ENCODE data around the gene YIF1B. TPM values are rescaled to one million over a fixed set of nuclear protein-coding genes. Genes with fewer than 3 reads are reported as not detected.

YIF1B gene
- total and polyA plus RNA-seq, 9 of the 15 experiments (the other 6 are each of a cell fraction or from before 2014, with no cell fraction given) = 8.5 to 586 (median 323) TPM

DNA sequence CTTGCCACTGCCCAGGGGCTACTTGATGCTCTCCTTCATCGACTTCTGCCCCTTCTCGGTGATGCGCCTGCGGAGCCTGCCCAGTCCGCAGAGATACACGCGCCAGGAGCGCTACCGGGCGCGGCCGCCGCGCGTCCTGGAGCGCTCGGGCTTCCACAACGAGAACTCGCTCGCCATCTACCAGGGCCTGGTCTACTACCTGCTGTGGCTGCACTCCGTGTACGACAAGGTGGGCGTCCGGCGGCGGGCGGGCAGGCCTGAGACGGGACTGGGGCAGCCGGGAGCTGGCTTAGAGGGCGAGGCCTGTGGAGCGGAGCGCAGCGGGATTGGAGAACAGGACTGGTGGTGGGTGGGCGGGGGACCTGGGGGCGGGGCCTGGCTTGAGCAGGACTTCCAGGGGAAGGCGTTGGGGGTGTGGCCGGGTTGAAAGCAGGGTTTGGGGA lies 45.9 kb upstream of the YIF1B start (continued):
- no peak for TF ChIP-seq HOMEZ (CRISPR knock-in tag; IDR thresholded peaks at IDR 0.05)
- no peak for TF ChIP-seq TAF9B (IDR thresholded peaks at IDR 0.05; ENCODE audit: partially characterized antibody)
- no peak for TF ChIP-seq E2F3 (CRISPR knock-in tag; IDR thresholded peaks at IDR 0.05)
- TF ChIP-seq SPI1 (IDR thresholded peaks at IDR 0.05; ENCODE audit: borderline replicate concordance, low read depth, low read length) = no peak
- TF ChIP-seq ZNF146 (CRISPR knock-in tag; IDR thresholded peaks at IDR 0.05; ENCODE audit: unreplicated experiment) = no peak
- TF ChIP-seq MTA3 (IDR thresholded peaks at IDR 0.05; ENCODE audit: borderline replicate concordance) = no peak; the same call in 1 of the 2 replicates
- TF ChIP-seq ZNF280B (CRISPR knock-in tag; IDR thresholded peaks at IDR 0.05) = no peak
- peak; percentile 45 for TF ChIP-seq ZFX (CRISPR knock-in tag; IDR thresholded peaks at IDR 0.05)
- 0 out of 2 replicates have a peak, but pooled peaks have one; percentile 14 for TF ChIP-seq SP1 (CRISPR knock-in tag; IDR thresholded peaks at IDR 0.05)
- peak; percentile 9; the same call in 1 of the 2 replicates for TF ChIP-seq RBFOX2 (IDR thresholded peaks at IDR 0.05; ENCODE audit: low read depth, low read length)
- TF ChIP-seq ZNF695 (CRISPR knock-in tag; IDR thresholded peaks at IDR 0.05) = no peak
- no peak for TF ChIP-seq ARID1B (IDR thresholded peaks at IDR 0.05)
- no peak for TF ChIP-seq ZNF785 (CRISPR knock-in tag; IDR thresholded peaks at IDR 0.05)
- TF ChIP-seq, protein P1, sequence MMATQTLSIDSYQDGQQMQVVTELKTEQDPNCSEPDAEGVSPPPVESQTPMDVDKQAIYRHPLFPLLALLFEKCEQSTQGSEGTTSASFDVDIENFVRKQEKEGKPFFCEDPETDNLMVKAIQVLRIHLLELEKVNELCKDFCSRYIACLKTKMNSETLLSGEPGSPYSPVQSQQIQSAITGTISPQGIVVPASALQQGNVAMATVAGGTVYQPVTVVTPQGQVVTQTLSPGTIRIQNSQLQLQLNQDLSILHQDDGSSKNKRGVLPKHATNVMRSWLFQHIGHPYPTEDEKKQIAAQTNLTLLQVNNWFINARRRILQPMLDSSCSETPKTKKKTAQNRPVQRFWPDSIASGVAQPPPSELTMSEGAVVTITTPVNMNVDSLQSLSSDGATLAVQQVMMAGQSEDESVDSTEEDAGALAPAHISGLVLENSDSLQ (IDR thresholded peaks at IDR 0.05) = no peak
- no peak for TF ChIP-seq ZNF589 (CRISPR knock-in tag; IDR thresholded peaks at IDR 0.05; ENCODE audit: low read depth)
- no peak for TF ChIP-seq FOXJ2 (tag; IDR thresholded peaks at IDR 0.05)
- TF ChIP-seq NUFIP1 (IDR thresholded peaks at IDR 0.05; ENCODE audit: partially characterized antibody) = no peak
- no peak for TF ChIP-seq PHB2 (IDR thresholded peaks at IDR 0.05; ENCODE audit: low read depth)
- no peak for TF ChIP-seq PHF20 (IDR thresholded peaks at IDR 0.05; ENCODE audit: partially characterized antibody)
- no peak for TF ChIP-seq SAFB2 (IDR thresholded peaks at IDR 0.05; ENCODE audit: borderline replicate concordance, low read depth, low read length, severe bottlenecking)
- no peak for TF ChIP-seq NR2F6 (CRISPR knock-in tag; IDR thresholded peaks at IDR 0.05)
- no peak for TF ChIP-seq JUN (IDR thresholded peaks at IDR 0.05; ENCODE audit: borderline replicate concordance, low read depth, low read length)
- no peak for TF ChIP-seq JUN (CRISPR knock-in tag; IDR thresholded peaks at IDR 0.05; ENCODE audit: borderline replicate concordance)
- no peak for TF ChIP-seq YBX1 (IDR thresholded peaks at IDR 0.05)
- no peak for TF ChIP-seq RBM15 (IDR thresholded peaks at IDR 0.05; ENCODE audit: insufficient read depth, low read length)
- no peak for TF ChIP-seq RBM22 (IDR thresholded peaks at IDR 0.05; ENCODE audit: low read depth, low read length, poor library complexity, severe bottlenecking)
- no peak for TF ChIP-seq SMARCB1 (IDR thresholded peaks at IDR 0.05; ENCODE audit: insufficient read length, low read depth)
- no peak for TF ChIP-seq TRIM28 (IDR thresholded peaks at IDR 0.05)

All from K562 (cell line).